Gastrocnemius medialis (tissue), 4 donors: ENCODE data around the gene SETD1A. TPM values are rescaled to one million over a fixed set of nuclear protein-coding genes. Genes with fewer than 3 reads are reported as not detected.

Source experiments
- ATAC-seq, 2 donors: fragments of 150-250 bp; one replicate each; pipeline ENCODE4 v1.9.1; 2016
- DNase-seq, 2 donors: peaks; one replicate each; pipeline ENCODE4 v3.0.0-alpha.2; 2019
- H3K27ac ChIP-seq, 4 donors: fragments of 200-600 bp; sonication (generic); 1 replicate in 1 of 4; 2 replicates in 3 of 4; pipeline ENCODE4 v1.5.1; 2016 to 2018; ENCODE audit warnings: mild to moderate bottlenecking in 2 of 4, moderate library complexity in 1 of 4
- H3K27me3 ChIP-seq, 3 donors: fragments of 200-600 bp; sonication (generic) in 2 of 3; 1 replicate in 1 of 3; 2 replicates in 2 of 3; pipeline versions ENCODE4 v1.5.1 to v1.6.0; 2016 to 2019; ENCODE audit warnings: mild to moderate bottlenecking in 1 of 3, moderate library complexity in 1 of 3
- H3K36me3 ChIP-seq, 2 donors: fragments of 200-600 bp; sonication (generic) in 1 of 2; one replicate each; pipeline ENCODE4 v1.5.1; 2017 to 2018
- H3K4me1 ChIP-seq, 2 donors: fragments of 200-600 bp; sonication (generic) in 1 of 2; one replicate each; pipeline ENCODE4 v1.5.1; 2016 to 2017; ENCODE audit warnings: mild to moderate bottlenecking in 2 of 2
- H3K4me3 ChIP-seq, 4 donors: fragments of 200-600 bp; sonication (generic) in 3 of 4; 1 replicate in 1 of 4; 2 replicates in 3 of 4; pipeline ENCODE4 v1.5.1; 2016 to 2019; ENCODE audit warnings: mild to moderate bottlenecking in 2 of 4
- H3K9me3 ChIP-seq, 3 donors: fragments of 200-600 bp; sonication (generic) in 2 of 3; 1 replicate in 1 of 3; 2 replicates in 2 of 3; pipeline ENCODE4 v1.5.1; 2016 to 2019
- POLR2A ChIP-seq, 2 donors: fragments of 450-650 bp; IDR thresholded peaks; one replicate each; pipeline ENCODE4 v1.6.1; 2017; ENCODE audit warnings: antibody characterized with exemption in 2 of 2, mild to moderate bottlenecking in 2 of 2, moderate library complexity in 2 of 2
- in situ Hi-C, 4 donors: fragments of 200-750 bp; cut with MboI; loops; one replicate each; pipeline versions ENCODE4 v1.15.0 to v1.8.0; 2017; ENCODE audit warnings: low sequenced_read_pairs in 4 of 4
- intact Hi-C: fragments of 100-400 bp; cut with DNase I; formaldehyde crosslinking; loops from one replicate; pipeline ENCODE4 v1.15.1; 2023; ENCODE audit warnings: low total_unique reads
- total RNA-seq, 4 donors: library from RNA; depleted of rRNA; stranded (reverse); fragments of >200 nt; gene quantifications; one replicate each; pipeline versions ENCODE4 v1.1.0 to v1.2.3, GENCODE V29; 2016
- TF ChIP-seq, protein P1 (sequence below), 5 experiments: fragments of 450-650 bp in 3 of 5; fragments of 200-600 bp in 2 of 5; sonication (generic) in 2 of 5; IDR thresholded peaks in 4 of 5; conservative IDR thresholded peaks in 1 of 5; 1 replicate in 4 of 5; 2 replicates in 1 of 5; pipeline ENCODE4 v1.5.1; 2016 to 2019; ENCODE audit warnings: antibody characterized with exemption in 5 of 5, mild to moderate bottlenecking in 3 of 5, moderate library complexity in 3 of 5

SETD1A gene
- total RNA-seq, 4 donors from 2014 or later = 3.8 to 15.4 (median 9.8) TPM

DNA sequence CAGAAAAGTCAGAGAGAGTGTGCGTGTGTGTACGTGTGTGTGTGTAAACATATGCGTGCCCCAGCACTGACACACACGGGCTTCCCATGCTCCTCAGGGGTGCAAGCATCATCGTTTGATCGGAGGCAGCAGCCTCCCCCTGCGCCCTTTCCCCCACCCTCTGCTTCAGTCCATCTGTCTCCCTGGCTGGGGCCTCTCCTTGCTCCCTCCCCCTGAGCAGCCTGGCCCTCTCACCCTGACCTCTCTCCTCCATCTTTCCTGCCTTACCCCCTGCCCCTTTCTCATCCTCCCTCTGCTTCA lies 48.5 kb downstream of the SETD1A start:
- H3K36me3 ChIP-seq = no peaks in the 10 kb centered on the region
- intact Hi-C loops (no loop called here), in situ Hi-C loops (loop anchor here in 2 of 4 donors (25.0 kb wide), 2 partner anchors 156 to 856 kb away; partner anchors contain the start of genes PRSS36 (in 1 of the 2) and ZNF267 (in 1 of the 2))
- no peaks in the 10 kb centered on the region for H3K4me1 ChIP-seq
- no peak overlapping the region for H3K27ac ChIP-seq
- no peak overlapping the region for H3K4me3 ChIP-seq
- ATAC-seq = no peak
- no peak for DNase-seq
- H3K27me3 ChIP-seq = peaks cover 17 to 30% (median 23%) of the 10 kb centered on the region in 3 donors
- H3K9me3 ChIP-seq = no peaks in the 10 kb centered on the region
- no peak for TF ChIP-seq POLR2A (IDR thresholded peaks at IDR 0.05)
- TF ChIP-seq, protein P1, sequence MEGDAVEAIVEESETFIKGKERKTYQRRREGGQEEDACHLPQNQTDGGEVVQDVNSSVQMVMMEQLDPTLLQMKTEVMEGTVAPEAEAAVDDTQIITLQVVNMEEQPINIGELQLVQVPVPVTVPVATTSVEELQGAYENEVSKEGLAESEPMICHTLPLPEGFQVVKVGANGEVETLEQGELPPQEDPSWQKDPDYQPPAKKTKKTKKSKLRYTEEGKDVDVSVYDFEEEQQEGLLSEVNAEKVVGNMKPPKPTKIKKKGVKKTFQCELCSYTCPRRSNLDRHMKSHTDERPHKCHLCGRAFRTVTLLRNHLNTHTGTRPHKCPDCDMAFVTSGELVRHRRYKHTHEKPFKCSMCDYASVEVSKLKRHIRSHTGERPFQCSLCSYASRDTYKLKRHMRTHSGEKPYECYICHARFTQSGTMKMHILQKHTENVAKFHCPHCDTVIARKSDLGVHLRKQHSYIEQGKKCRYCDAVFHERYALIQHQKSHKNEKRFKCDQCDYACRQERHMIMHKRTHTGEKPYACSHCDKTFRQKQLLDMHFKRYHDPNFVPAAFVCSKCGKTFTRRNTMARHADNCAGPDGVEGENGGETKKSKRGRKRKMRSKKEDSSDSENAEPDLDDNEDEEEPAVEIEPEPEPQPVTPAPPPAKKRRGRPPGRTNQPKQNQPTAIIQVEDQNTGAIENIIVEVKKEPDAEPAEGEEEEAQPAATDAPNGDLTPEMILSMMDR (IDR thresholded peaks at IDR 0.05 in 4 of 5, conservative IDR thresholded peaks at IDR 0.05 in 1 of 5) = no peak

DNA sequence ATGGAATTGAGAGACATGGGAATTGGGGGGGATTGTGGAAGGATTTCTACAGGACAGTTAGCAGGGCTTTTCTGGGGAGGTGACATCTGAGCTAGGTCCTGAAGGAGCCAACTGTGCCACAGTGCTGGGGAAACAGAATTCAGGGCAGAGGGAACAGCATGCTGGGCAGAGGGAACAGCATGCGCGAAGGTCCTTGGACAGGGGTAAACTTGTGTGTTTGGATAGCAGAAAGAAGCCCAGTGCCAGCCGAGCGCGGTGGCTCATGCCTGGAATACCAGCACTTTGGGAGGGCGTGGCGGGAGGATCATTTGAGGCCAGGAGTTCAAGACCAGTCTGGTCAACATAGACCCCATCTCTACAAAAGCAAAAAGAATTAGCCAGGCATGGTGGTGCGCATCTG lies 49.0 kb downstream of the SETD1A start:
- no peak overlapping the region for H3K27ac ChIP-seq
- DNase-seq = no peak
- in situ Hi-C loops (loop anchor here in 2 of 4 donors (25.0 kb wide), 2 partner anchors 156 to 856 kb away; partner anchors contain the start of genes PRSS36 (in 1 of the 2) and ZNF267 (in 1 of the 2)), intact Hi-C loops (no loop called here)
- TF ChIP-seq, protein P1 (IDR thresholded peaks at IDR 0.05 in 4 of 5, conservative IDR thresholded peaks at IDR 0.05 in 1 of 5) = no peak
- TF ChIP-seq POLR2A (IDR thresholded peaks at IDR 0.05) = no peak
- no peaks in the 10 kb centered on the region for H3K9me3 ChIP-seq
- H3K36me3 ChIP-seq = no peaks in the 10 kb centered on the region
- peaks cover 22 to 35% (median 29%) of the 10 kb centered on the region in 3 donors for H3K27me3 ChIP-seq
- H3K4me1 ChIP-seq = no peaks in the 10 kb centered on the region
- no peak overlapping the region for H3K4me3 ChIP-seq
- ATAC-seq = no peak

DNA sequence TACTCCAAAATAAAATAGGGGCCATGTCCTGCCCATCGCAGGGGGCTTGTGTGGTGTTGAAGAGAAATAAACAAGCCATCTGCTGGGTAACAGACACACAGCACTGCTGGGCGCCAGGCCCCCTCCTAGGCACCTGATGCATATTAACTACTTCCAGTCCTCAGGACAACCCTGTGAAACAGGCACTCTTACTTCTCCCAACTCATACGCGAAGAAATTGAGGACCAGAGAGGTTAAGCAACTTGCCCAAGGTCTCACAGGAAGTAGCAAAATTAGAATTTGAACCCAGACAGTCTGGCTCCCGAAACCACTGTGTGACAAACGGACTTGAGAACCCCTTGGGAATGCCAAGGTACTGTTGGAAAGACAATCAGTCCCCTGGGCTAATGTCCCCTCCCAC lies 50.1 kb downstream of the SETD1A start:
- Histone ChIP-seq H3K4me3 (no peak overlapping the region), H3K27ac (no peak overlapping the region), H3K4me1 (no peaks in the 10 kb centered on the region), H3K36me3 (no peaks in the 10 kb centered on the region), H3K9me3 (no peaks in the 10 kb centered on the region), H3K27me3 (peaks cover 31 to 46% (median 37%) of the 10 kb centered on the region in 3 donors)
- intact Hi-C loops (no loop called here), in situ Hi-C loops (loop anchor here in 2 of 4 donors (25.0 kb wide), 2 partner anchors 155 to 855 kb away; partner anchors contain the start of genes PRSS36 (in 1 of the 2) and ZNF267 (in 1 of the 2))
- ATAC-seq (no peak), DNase-seq (no peak)
- no peak for TF ChIP-seq POLR2A (IDR thresholded peaks at IDR 0.05)
- TF ChIP-seq, protein P1 (IDR thresholded peaks at IDR 0.05 in 4 of 5, conservative IDR thresholded peaks at IDR 0.05 in 1 of 5) = no peak

DNA sequence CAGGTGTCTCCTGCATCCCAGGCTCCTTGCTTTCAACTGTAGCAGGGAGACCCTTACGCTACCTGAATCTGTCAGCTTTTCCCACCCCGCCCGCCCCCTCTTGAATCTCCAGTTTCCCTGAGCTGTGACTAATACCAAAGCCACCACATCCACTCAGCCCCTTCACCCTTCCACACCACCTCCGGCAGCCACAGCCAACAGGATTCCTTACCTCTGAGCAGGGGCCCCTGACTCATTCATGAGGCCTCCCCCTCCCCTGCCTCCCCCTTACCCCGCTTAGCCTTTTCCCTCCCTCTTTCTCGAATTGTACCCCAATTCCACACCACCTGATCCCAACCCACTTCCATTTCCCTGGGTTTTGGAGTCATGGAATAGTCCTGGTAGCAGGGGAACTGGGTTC lies 50.6 kb downstream of the SETD1A start:
- Histone ChIP-seq H3K4me3 (no peak overlapping the region), H3K4me1 (no peaks in the 10 kb centered on the region), H3K9me3 (no peaks in the 10 kb centered on the region), H3K27ac (no peak overlapping the region), H3K27me3 (peaks cover 34 to 50% (median 37%) of the 10 kb centered on the region in 3 donors), H3K36me3 (no peaks in the 10 kb centered on the region)
- in situ Hi-C loops (loop anchor here in 2 of 4 donors (25.0 kb wide), 2 partner anchors 154 to 854 kb away; partner anchors contain the start of genes PRSS36 (in 1 of the 2) and ZNF267 (in 1 of the 2)), intact Hi-C loops (no loop called here)
- TF ChIP-seq, protein P1 (IDR thresholded peaks at IDR 0.05 in 4 of 5, conservative IDR thresholded peaks at IDR 0.05 in 1 of 5) = no peak
- no peak for TF ChIP-seq POLR2A (IDR thresholded peaks at IDR 0.05)
- DNase-seq = no peak
- ATAC-seq = no peak
